Thyroid gland (tissue), 4 donors: ENCODE results near the gene CLDN18.

Experiments
- CTCF ChIP-seq, 6 experiments: fragments of 200-600 bp in 3 of 6; fragments of 450-650 bp in 3 of 6; sonication (generic) in 3 of 6; IDR thresholded peaks; one replicate each; pipeline ENCODE4 v1.5.1; 2016 to 2019; ENCODE audit warnings: antibody characterized with exemption in 6 of 6, mild to moderate bottlenecking in 2 of 6, inconsistent platforms in 1 of 6, moderate library complexity in 1 of 6
- POLR2A ChIP-seq, 2 donors: fragments of 450-650 bp; IDR thresholded peaks; one replicate each; pipeline ENCODE4 v1.6.1; 2017; ENCODE audit warnings: antibody characterized with exemption in 2 of 2, mild to moderate bottlenecking in 2 of 2, moderate library complexity in 1 of 2

DNA sequence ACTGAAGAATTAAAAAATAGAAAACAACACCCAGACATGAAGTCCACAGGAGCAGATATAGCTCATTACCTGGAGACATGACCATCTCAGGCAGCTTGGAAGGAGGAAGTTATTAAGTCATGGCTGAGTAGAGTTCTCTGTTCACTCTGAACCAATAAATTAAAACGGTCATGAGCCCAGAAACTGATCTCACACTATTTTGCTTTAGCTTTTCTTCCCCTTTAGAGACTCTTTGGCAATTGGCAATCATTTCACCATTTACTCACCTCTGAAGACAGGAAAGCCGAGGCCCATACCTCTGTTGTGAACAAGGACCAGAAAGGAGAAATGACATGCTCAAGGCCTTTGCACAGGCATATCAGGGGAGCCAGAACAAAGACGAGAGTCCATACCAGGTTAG, 26.6 kb downstream of the CLDN18 start:
- TF ChIP-seq POLR2A (IDR thresholded peaks at IDR 0.05) (no peak), CTCF (IDR thresholded peaks at IDR 0.05) (no peak)
